NK-92 (cell line): Measurements from ENCODE around the gene CFAP61.
"Not testable (repeated sequence)": the region's sequence is repeated elsewhere in the genome, so short reads cannot be mapped to it uniquely, and the experiment has no call there.

Experiments used
- DNase-seq: peaks from one replicate; lab custom pipeline; 2025; ENCODE audit not compliant: unreplicated experiment; lab: John Stamatoyannopoulos, UW

The CFAP61 gene

DNA sequence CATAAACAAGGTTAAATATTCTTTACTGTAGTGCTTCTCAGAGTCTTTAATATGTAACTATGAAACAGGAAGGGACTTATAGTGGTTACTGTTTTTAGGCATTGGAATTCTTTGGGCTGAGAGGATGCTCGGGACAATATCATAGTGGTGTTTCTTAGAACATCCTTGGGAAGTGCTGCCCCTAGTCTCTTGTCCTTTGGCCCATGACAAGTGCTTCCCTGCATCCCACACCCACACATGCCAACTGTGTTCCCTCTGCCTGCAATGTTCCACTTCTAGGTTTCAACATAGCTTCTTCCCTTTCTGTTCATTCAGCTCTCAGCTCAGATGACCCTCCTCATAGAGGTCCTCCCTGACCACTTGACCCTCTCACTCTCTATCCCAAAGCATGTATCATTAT lies 37.6 kb downstream of the CFAP61 start:
- no peak for DNase-seq

DNA sequence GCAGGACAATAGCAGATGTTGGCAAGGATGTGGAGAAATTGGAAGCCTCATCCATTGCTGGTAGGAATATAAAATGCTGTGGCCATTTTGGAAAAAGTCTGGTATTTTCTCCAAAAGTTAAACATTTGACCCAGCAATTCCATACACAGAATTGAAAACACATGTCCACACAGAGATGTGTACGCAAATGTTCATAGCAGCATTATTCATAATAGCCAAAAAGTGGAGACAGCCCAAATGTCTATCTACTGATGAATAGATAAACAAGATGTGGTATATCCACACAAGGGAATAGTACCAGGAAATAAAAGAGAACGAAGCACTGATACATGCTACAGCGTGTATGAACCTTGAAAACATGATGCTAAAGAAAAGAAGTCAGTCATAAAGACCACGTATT lies 40.5 kb downstream of the CFAP61 start:
- no peak for DNase-seq

GRCh38 chr20:20094410-20094809 lies 42.1 kb downstream of the CFAP61 start:
- DNase-seq: no peak

GRCh38 chr20:20095114-20095872 lies 43.0 kb downstream of the CFAP61 start:
- no peak for DNase-seq

DNA sequence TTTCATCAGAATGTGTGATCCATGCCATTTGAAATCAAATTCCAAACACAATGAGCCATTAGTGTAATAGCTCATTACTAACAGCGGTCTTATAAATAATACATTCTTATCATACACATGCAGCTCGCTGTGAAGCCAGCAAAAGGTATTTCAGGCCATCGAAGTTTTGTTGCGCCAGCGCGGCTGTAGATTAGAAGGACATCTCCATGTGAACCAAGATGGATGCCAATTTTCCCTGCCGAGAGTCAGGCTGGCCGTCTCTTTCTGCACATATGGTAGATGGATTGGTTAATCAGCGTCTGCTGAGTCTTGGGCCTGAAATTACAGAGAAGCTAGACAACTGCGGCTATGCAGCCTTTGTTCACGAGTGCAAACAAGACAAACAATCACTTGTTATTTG lies 44.1 kb downstream of the CFAP61 start:
- DNase-seq: no peak

GRCh38 chr20:20100881-20101280 lies 48.5 kb downstream of the CFAP61 start:
- no peak for DNase-seq

GRCh38 chr20:20102163-20102562 lies 49.8 kb downstream of the CFAP61 start:
- no peak for DNase-seq

DNA sequence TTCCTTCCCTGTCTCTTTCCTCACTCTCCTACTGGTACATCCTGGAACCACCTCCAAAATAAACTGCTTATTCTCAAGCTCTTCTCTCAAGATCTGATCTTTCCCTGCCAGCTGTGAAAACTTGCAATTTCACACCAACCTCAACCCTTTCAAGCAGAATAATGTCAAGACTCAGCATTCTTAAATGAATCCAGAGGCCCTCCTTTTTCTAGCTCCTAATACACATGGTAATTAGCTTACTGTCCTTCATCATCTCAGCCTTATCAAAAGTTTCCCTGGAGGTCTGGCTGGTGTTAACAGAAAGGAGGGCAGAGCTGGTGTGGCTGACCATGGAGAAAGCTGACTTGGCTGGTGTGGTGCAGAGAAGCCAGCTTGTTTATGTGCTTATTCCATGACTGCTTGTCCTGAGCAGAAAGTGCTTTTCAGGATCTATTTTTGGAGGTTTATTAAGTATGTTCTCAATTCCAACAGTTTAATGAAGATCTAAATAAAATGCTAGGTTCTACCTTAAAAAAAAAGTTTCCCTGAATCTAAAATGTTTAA lies 50.5 kb downstream of the CFAP61 start:
- DNase-seq: no peak

- DNase-seq: no peak
Observed at GRCh38 chr20:20103486-20103885, 51.2 kb downstream of the CFAP61 start.

GRCh38 chr20:20123187-20123586 lies 70.9 kb downstream of the CFAP61 start:
- DNase-seq: not testable (repeated sequence)

GRCh38 chr20:20130399-20130798 lies 78.1 kb downstream of the CFAP61 start:
- no peak for DNase-seq

- DNase-seq: no peak
Observed at GRCh38 chr20:20134941-20135575, 82.7 kb downstream of the CFAP61 start.

DNA sequence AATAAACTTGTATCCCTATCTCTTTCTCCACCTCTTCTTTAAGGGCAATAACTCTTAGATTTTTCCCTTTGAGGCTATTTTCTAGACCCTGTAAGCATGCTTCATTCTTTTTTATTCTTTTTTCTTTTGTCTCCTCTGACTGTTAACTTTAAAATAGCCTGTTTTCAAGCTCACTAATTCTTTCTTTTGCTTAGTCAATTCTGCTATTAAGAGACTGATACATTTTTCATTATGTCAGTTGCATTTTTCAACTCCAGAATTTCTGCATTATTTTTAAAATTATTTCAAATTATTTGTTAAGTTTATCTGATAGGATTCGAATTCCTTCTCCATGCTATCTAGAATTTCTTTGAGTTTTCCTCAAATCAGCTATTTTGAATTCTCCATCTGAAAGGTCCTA lies 84.0 kb downstream of the CFAP61 start:
- DNase-seq: no peak

DNA sequence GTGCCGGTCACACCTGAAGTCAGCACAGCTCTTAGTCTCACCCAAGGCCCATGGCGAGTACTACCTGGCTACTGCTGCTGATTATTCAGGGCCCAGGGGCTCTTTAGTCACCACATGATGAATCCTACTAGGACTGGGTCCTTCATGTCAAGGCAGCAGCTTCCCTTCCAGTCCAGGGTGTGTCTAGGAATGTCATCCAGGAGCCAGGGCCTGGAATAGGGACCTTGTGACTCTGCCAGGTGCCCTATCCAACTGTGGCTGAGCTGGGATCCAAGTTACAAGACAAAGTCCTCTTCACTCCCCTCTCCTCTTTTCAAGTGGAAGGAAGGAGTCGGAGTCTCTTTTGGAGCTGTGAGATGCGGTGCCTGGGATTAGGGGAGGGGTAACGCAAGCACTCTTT lies 85.5 kb downstream of the CFAP61 start:
- no peak for DNase-seq

DNA sequence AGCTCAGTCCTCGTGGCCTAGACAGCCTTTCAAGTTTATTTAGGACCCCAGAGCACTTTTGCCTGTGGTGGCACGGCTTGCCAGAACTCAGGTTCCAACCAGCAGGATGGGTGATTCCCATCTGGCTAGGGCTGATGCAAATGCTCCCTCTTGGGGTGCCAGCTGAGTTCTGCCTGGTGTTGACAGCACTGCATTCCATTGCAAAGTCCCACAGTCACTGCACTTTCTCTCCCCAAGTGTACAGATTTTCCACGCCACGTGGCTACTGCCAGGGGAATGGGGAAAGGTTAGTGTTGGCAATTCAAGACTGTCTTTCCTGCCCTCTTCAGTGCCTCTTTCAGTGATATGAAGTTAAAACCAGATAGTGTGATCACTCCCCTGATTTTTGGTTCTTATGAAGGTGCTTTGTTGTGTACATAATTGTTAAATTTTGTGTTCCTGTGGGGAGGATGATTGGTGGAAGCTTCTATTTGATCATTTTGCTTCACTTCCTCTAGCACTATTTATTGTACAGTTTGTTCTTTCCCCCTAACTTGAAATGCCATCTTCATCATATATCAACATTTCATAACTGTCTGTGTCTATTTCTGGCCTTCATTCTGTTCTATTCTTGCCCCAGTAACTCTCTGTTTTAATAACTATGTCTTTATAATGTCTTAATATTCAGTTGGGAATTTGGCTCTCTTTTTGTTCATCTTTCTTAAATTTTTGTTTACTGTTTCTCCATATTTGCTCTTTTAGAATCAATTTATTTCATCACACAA lies 86.2 kb downstream of the CFAP61 start:
- no peak for DNase-seq

DNA sequence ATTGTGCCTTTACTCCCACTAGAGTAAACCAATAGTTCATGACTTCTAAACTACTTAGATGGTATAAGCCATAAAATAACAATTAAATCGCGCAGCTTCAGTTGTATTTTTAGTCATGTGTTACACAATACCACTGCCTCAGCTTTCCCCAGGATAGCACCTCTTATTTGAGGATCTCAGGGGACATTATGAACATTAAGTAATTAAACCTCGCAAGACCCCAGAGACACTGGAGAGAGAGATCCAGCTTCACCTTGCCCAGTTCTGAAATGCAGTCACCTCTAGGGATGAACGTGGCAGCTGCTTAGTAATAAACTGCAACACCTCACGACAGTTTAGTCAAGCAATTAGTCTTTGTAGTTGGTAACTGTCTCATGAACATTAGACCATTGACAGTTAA lies 87.1 kb downstream of the CFAP61 start:
- no peak for DNase-seq

DNA sequence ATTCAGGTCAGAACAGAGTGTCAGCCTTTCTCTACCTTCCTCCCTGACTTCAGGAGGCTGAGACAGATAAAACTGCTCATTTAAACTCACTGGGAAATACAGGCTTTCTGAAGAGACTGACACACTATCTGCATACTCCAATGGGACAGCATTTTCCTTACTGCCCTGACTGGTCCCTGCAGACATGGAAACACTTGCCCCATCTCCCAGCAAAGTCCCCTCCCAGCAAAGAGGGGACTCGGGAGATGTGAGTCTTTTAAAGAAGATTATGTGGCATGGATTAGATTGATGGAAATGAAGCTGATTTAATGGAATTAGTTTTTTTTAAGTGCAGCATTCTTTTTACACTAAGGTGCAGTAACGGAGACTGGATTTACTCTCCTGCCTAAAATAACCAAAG lies 90.8 kb downstream of the CFAP61 start:
- no peak for DNase-seq

DNA sequence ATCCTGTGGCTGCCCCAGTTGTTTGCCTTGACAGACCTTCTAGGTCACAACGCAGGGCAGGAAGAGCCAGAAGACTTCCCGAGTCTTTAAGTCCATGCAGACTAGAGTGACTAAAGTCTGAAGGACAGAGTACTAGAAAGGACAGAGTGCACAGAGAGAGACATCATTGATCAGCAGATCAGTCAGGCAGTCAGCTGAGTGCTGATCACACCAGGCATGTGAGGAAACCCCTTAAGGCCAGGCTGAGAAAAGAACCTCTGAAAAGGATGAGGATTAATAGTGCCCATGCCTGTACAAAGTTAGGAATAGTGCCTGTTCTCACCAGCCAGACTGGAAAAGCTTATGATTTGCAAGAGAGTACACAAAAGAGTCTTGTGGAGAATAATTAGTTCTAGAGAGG lies 91.3 kb downstream of the CFAP61 start:
- no peak for DNase-seq

DNA sequence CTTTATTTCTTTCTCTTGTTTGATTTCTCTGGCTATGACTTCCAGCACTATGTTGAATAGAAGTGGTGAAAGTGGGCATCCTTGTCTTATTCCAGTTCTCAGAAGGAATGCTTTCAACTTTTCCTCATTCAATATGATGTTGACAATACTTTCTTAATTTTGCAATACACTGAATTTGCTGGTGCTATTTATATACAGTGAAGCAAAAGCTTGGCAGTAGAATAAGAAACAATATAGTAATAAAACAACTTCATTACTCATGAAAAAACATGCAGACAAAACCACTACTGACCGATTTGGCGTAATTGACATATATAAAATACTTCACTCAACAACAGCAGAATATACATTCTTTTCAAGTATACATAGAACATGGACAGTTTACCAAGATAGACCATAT lies 96.4 kb downstream of the CFAP61 start:
- no peak for DNase-seq

GRCh38 chr20:20150241-20150640 lies 97.9 kb downstream of the CFAP61 start:
- no peak for DNase-seq

- no peak for DNase-seq
Observed at GRCh38 chr20:20160520-20160919, 108.2 kb downstream of the CFAP61 start.

DNA sequence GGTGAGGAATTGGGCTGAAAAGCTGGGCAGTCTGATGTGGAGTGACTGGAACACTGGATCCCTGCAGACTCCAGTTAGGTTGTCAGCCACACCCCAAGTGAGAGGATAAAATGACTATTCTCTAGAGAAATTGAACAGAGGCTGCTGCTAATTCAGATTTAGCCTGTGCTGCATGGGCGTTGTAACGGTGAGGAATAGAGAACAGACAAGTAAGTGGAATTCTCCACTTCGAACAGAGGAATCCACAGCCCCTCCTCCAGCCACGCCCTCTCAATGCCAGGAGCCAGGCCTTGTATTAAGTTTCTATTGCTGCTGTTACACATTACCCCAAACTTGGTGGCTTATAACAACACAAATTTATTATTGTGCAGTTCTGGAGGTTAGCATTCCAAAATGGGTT lies 109.3 kb downstream of the CFAP61 start:
- no peak for DNase-seq
